ENCODE results near the gene SSRP1. TPM values are rescaled to one million over a fixed set of nuclear protein-coding genes. Genes with fewer than 3 reads are reported as not detected.

Gene SSRP1
- total and polyA plus RNA-seq, 2 of the 13 experiments (the other 11 are each of a cell fraction or from before 2014, with no cell fraction given) = 93.6 to 129 TPM

- Histone ChIP-seq H3K79me2 (ENCODE audit: insufficient read depth, low read length) (no peaks in the 10 kb centered on the region), H3K36me3 (replicated peaks in 1 of 2; ENCODE audit: control insufficient read depth in 1 of 2, insufficient read depth in 2 of 2, low read length in 2 of 2) (no peaks in the 10 kb centered on the region), H3K9me3 (ENCODE audit: low read length) (no peaks in the 10 kb centered on the region), H3K4me2 (ENCODE audit: low read depth, low read length) (peak overlapping the region; percentile 26), H3K9ac (ENCODE audit: insufficient read depth, low read depth, low read length) (no peak overlapping the region), H3K27ac (ENCODE audit: extremely low read length, insufficient read depth, low read length) (no peak overlapping the region), H3K4me1 (ENCODE audit: insufficient read depth, low read length) (peaks cover 65% of the 10 kb centered on the region), H3K27me3 (ENCODE audit: control insufficient read depth in 1 of 2, insufficient read depth in 2 of 2, low read length in 2 of 2) (peaks cover 1 to 25% of the 10 kb centered on the region in 2 experiments; a peak in 4 of 5 replicates), H4K20me1 (ENCODE audit: insufficient read depth, low read length) (no peaks in the 10 kb centered on the region), H2AFZ (ENCODE audit: low read length) (no peak overlapping the region), H3K4me3 (replicated peaks in 1 of 3; ENCODE audit: insufficient read depth in 1 of 3, low read depth in 2 of 3, low read length in 3 of 3) (no peak overlapping the region)
- intact Hi-C loops (cut with micrococcal nuclease; ENCODE audit: unreplicated experiment) (loop anchor here (2.0 to 10.0 kb wide), 2 partner anchors 209 to 1181 kb away; no protein-coding TSS in a partner anchor), in situ Hi-C loops (cut with HindIII; ENCODE audit: extremely low pct_ligation_motif_present, low pct_unique_long_range_greater_than_20kb) (loop anchor here (10.0 kb wide), 1 partner anchor 221 kb away; the partner anchor contains the start of gene UBE2L6)
- ChIA-PET CTCF (ENCODE audit: low intra/inter-chr PET ratio, low total read pairs) (no interaction called here), POLR2A (interaction anchor here (0.9 kb wide), 1 partner anchor 13 kb away, joined by 3 read pairs; no protein-coding TSS in a partner anchor)
- TF ChIP-seq ZNF616 (CRISPR knock-in tag; IDR thresholded peaks at IDR 0.05; ENCODE audit: low read depth) (no peak), BCL3 (CRISPR knock-in tag; IDR thresholded peaks at IDR 0.05) (no peak), ZNF724P (CRISPR knock-in tag; IDR thresholded peaks at IDR 0.05; ENCODE audit: borderline replicate concordance) (no peak), MBD4 (IDR thresholded peaks at IDR 0.05; ENCODE audit: borderline replicate concordance, low read length) (no peak), TGIF2 (CRISPR knock-in tag; IDR thresholded peaks at IDR 0.05) (no peak), ZNF83 (CRISPR knock-in tag; IDR thresholded peaks at IDR 0.05; ENCODE audit: borderline replicate concordance) (no peak), RARG (CRISPR knock-in tag; IDR thresholded peaks at IDR 0.05; ENCODE audit: low read depth) (no peak), ZNF296 (CRISPR knock-in tag; conservative IDR thresholded peaks at IDR 0.05) (no peak), PHB2 (IDR thresholded peaks at IDR 0.05; ENCODE audit: partially characterized antibody) (no peak), MLX (CRISPR knock-in tag; IDR thresholded peaks at IDR 0.05) (no peak), HDAC2 (CRISPR knock-in tag; IDR thresholded peaks at IDR 0.05) (no peak), ZNF292 (CRISPR knock-in tag; IDR thresholded peaks at IDR 0.05; ENCODE audit: borderline replicate concordance, low read depth) (no peak), ZNF232 (CRISPR knock-in tag; IDR thresholded peaks at IDR 0.05; ENCODE audit: borderline replicate concordance) (no peak), ZNF446 (CRISPR knock-in tag; IDR thresholded peaks at IDR 0.05) (no peak)
- WGBS (ENCODE audit: low lambda C conversion rate) = 19% methylated on average over 7 of the region's 7 CpGs
- ATAC-seq (no peak), DNase-seq (ENCODE audit: low spot score) (no peak), FAIRE-seq (no peak)
- no TSS peak for BruUV-seq (replicated peaks)
These were observed 8.1 kb upstream of the SSRP1 start for GRCh38 chr11:57343825-57344224.

Measured in HepG2 (cell line).